ENCODE data around the gene ALLC.

- no peak for TF ChIP-seq EZH2phosphoT487 (IDR thresholded peaks at IDR 0.05; ENCODE audit: insufficient read depth, low read depth)
- TF ChIP-seq EZH2 (IDR thresholded peaks at IDR 0.05; ENCODE audit: insufficient read depth, poor library complexity, severe bottlenecking): no peak
Measured at GRCh38 chr2:3647246-3647645, 10.8 kb upstream of the ALLC start.
